Stimulated activated memory B cell treated with anti-CD40 and anti-IgM and Interleukin-4, amounts not matched to agents 10 μg/mL and 1 μg/mL and 100 μg/mL, for 72 hours (primary cell): ENCODE results near the gene DNM3.

Source experiments
- ATAC-seq: fragments of 150-1000 bp; cut with Tn5 transposase; 2 replicates; pipeline ENCODE4 v1.10.0; 2021
- H3K27ac Mint-ChIP-seq: one replicate; pipeline ENCODE4 v1.8.0; 2022; ENCODE audit warnings: mild to moderate bottlenecking, mixed read lengths
- H3K27me3 Mint-ChIP-seq: one replicate; pipeline ENCODE4 v1.8.0; 2022; ENCODE audit warnings: mixed read lengths
- H3K36me3 Mint-ChIP-seq: one replicate; pipeline ENCODE4 v1.8.0; 2022; ENCODE audit warnings: mixed read lengths
- H3K4me1 Mint-ChIP-seq: one replicate; pipeline ENCODE4 v1.8.0; 2022; ENCODE audit warnings: mixed read lengths
- H3K4me3 Mint-ChIP-seq: one replicate; pipeline ENCODE4 v1.8.0; 2022; ENCODE audit warnings: mild to moderate bottlenecking, moderate library complexity, mixed read lengths
- H3K9me3 Mint-ChIP-seq: one replicate; pipeline ENCODE4 v1.8.0; 2022; ENCODE audit warnings: mixed read lengths

Gene DNM3

GRCh38 chr1:172399756-172400721 is 558.7 kb downstream of the DNM3 start:
- H3K27me3 Mint-ChIP-seq = no peaks in the 10 kb centered on the region
- no peak for ATAC-seq
- peak overlapping the region; percentile 68 for H3K27ac Mint-ChIP-seq
- peaks cover 47% of the 10 kb centered on the region for H3K4me1 Mint-ChIP-seq
- peak overlapping the region; percentile 56 for H3K4me3 Mint-ChIP-seq
- no peaks in the 10 kb centered on the region for H3K9me3 Mint-ChIP-seq
- no peaks in the 10 kb centered on the region for H3K36me3 Mint-ChIP-seq

- H3K4me3 Mint-ChIP-seq = no peak overlapping the region
- no peaks in the 10 kb centered on the region for H3K9me3 Mint-ChIP-seq
- H3K27me3 Mint-ChIP-seq = no peaks in the 10 kb centered on the region
- peak overlapping the region; percentile 68 for H3K27ac Mint-ChIP-seq
- no peak for ATAC-seq
- H3K36me3 Mint-ChIP-seq = no peaks in the 10 kb centered on the region
- peaks cover 41% of the 10 kb centered on the region for H3K4me1 Mint-ChIP-seq
Observed at GRCh38 chr1:172400722-172401105, 559.4 kb downstream of the DNM3 start.

- H3K4me3 Mint-ChIP-seq = no peak overlapping the region
- H3K9me3 Mint-ChIP-seq = no peaks in the 10 kb centered on the region
- H3K27ac Mint-ChIP-seq = no peak overlapping the region
- H3K4me1 Mint-ChIP-seq = peaks cover 34% of the 10 kb centered on the region
- H3K36me3 Mint-ChIP-seq = no peaks in the 10 kb centered on the region
- no peak for ATAC-seq
- no peaks in the 10 kb centered on the region for H3K27me3 Mint-ChIP-seq
Observed at GRCh38 chr1:172401477-172401876, 560.2 kb downstream of the DNM3 start.

- Mint-ChIP-seq H3K27me3 (no peaks in the 10 kb centered on the region), H3K27ac (no peak overlapping the region), H3K4me3 (no peak overlapping the region), H3K36me3 (no peaks in the 10 kb centered on the region), H3K9me3 (no peaks in the 10 kb centered on the region), H3K4me1 (peaks cover 34% of the 10 kb centered on the region)
- ATAC-seq = no peak
Observed at GRCh38 chr1:172401892-172402291, 560.6 kb downstream of the DNM3 start.

GRCh38 chr1:172402878-172403569 is 561.7 kb downstream of the DNM3 start:
- peaks cover 27% of the 10 kb centered on the region for H3K4me1 Mint-ChIP-seq
- no peak for ATAC-seq
- no peak overlapping the region for H3K27ac Mint-ChIP-seq
- no peaks in the 10 kb centered on the region for H3K36me3 Mint-ChIP-seq
- no peak overlapping the region for H3K4me3 Mint-ChIP-seq
- H3K9me3 Mint-ChIP-seq = no peaks in the 10 kb centered on the region
- no peaks in the 10 kb centered on the region for H3K27me3 Mint-ChIP-seq

GRCh38 chr1:172404121-172404520 is 562.8 kb downstream of the DNM3 start:
- Mint-ChIP-seq H3K27me3 (no peaks in the 10 kb centered on the region), H3K4me1 (peaks cover 16% of the 10 kb centered on the region), H3K36me3 (no peaks in the 10 kb centered on the region), H3K9me3 (no peaks in the 10 kb centered on the region), H3K27ac (no peak overlapping the region), H3K4me3 (no peak overlapping the region)
- ATAC-seq = no peak

- no peak for ATAC-seq
- Mint-ChIP-seq H3K4me3 (no peak overlapping the region), H3K36me3 (no peaks in the 10 kb centered on the region), H3K27me3 (no peaks in the 10 kb centered on the region), H3K9me3 (no peaks in the 10 kb centered on the region), H3K4me1 (peaks cover 2% of the 10 kb centered on the region), H3K27ac (no peak overlapping the region)
Observed at GRCh38 chr1:172405912-172406311, 564.6 kb downstream of the DNM3 start.

GRCh38 chr1:172406968-172407367 is 565.7 kb downstream of the DNM3 start:
- Mint-ChIP-seq H3K27ac (no peak overlapping the region), H3K27me3 (no peaks in the 10 kb centered on the region), H3K9me3 (no peaks in the 10 kb centered on the region), H3K4me1 (peaks cover 4% of the 10 kb centered on the region), H3K4me3 (no peak overlapping the region), H3K36me3 (peaks cover 4% of the 10 kb centered on the region)
- ATAC-seq = no peak

- Mint-ChIP-seq H3K36me3 (peaks cover 21% of the 10 kb centered on the region), H3K4me1 (peaks cover 7% of the 10 kb centered on the region), H3K27ac (no peak overlapping the region), H3K9me3 (no peaks in the 10 kb centered on the region), H3K27me3 (no peaks in the 10 kb centered on the region), H3K4me3 (no peak overlapping the region)
- no peak for ATAC-seq
Observed at GRCh38 chr1:172408958-172409357, 567.7 kb downstream of the DNM3 start.

GRCh38 chr1:172410027-172410426 is 568.7 kb downstream of the DNM3 start:
- no peaks in the 10 kb centered on the region for H3K9me3 Mint-ChIP-seq
- H3K4me1 Mint-ChIP-seq = peaks cover 7% of the 10 kb centered on the region
- no peak overlapping the region for H3K27ac Mint-ChIP-seq
- no peak for ATAC-seq
- H3K27me3 Mint-ChIP-seq = no peaks in the 10 kb centered on the region
- peaks cover 21% of the 10 kb centered on the region for H3K36me3 Mint-ChIP-seq
- no peak overlapping the region for H3K4me3 Mint-ChIP-seq

- H3K4me3 Mint-ChIP-seq = no peak overlapping the region
- H3K36me3 Mint-ChIP-seq = peaks cover 21% of the 10 kb centered on the region
- H3K27me3 Mint-ChIP-seq = no peaks in the 10 kb centered on the region
- no peaks in the 10 kb centered on the region for H3K9me3 Mint-ChIP-seq
- no peak for ATAC-seq
- peaks cover 7% of the 10 kb centered on the region for H3K4me1 Mint-ChIP-seq
- H3K27ac Mint-ChIP-seq = no peak overlapping the region
Observed at GRCh38 chr1:172411791-172412338, 570.6 kb downstream of the DNM3 start.

GRCh38 chr1:172414331-172414730 is 573.0 kb downstream of the DNM3 start:
- no peak overlapping the region for H3K4me3 Mint-ChIP-seq
- H3K4me1 Mint-ChIP-seq = peaks cover 7% of the 10 kb centered on the region
- no peak for ATAC-seq
- H3K36me3 Mint-ChIP-seq = peaks cover 26% of the 10 kb centered on the region
- no peaks in the 10 kb centered on the region for H3K27me3 Mint-ChIP-seq
- no peaks in the 10 kb centered on the region for H3K9me3 Mint-ChIP-seq
- no peak overlapping the region for H3K27ac Mint-ChIP-seq

GRCh38 chr1:172416496-172417035 is 575.3 kb downstream of the DNM3 start:
- Mint-ChIP-seq H3K27ac (no peak overlapping the region), H3K9me3 (no peaks in the 10 kb centered on the region), H3K4me1 (peaks cover 7% of the 10 kb centered on the region), H3K4me3 (no peak overlapping the region), H3K27me3 (no peaks in the 10 kb centered on the region), H3K36me3 (peaks cover 26% of the 10 kb centered on the region)
- no peak for ATAC-seq

- Mint-ChIP-seq H3K4me3 (no peak overlapping the region), H3K27ac (no peak overlapping the region), H3K27me3 (no peaks in the 10 kb centered on the region), H3K4me1 (no peaks in the 10 kb centered on the region), H3K36me3 (peaks cover 16% of the 10 kb centered on the region), H3K9me3 (no peaks in the 10 kb centered on the region)
- ATAC-seq = no peak
Observed at GRCh38 chr1:172417557-172417956, 576.3 kb downstream of the DNM3 start.

- no peak for ATAC-seq
- Mint-ChIP-seq H3K4me1 (no peaks in the 10 kb centered on the region), H3K27me3 (no peaks in the 10 kb centered on the region), H3K4me3 (no peak within 1 kb of the TSS), H3K9me3 (no peaks in the 10 kb centered on the region), H3K36me3 (peaks cover 5% of the 10 kb centered on the region), H3K27ac (no peak within 1 kb of the TSS)
Observed at GRCh38 chr1:172420385-172420784, 579.1 kb downstream of the DNM3 start, which contains the start of gene C1orf105. Gene C1orf105 (plus strand): TSS chr1:172420685. CDS start chr1:172420886, 201 bp downstream.
